Medulla oblongata (tissue), 1 donor: ENCODE measurements around the gene HINT2.

Experiments used
- DNase-seq: peaks from one replicate; pipeline ENCODE4 v3.0.0-alpha.2; 2015; ENCODE audit errors: extremely low spot score

Gene HINT2

DNA sequence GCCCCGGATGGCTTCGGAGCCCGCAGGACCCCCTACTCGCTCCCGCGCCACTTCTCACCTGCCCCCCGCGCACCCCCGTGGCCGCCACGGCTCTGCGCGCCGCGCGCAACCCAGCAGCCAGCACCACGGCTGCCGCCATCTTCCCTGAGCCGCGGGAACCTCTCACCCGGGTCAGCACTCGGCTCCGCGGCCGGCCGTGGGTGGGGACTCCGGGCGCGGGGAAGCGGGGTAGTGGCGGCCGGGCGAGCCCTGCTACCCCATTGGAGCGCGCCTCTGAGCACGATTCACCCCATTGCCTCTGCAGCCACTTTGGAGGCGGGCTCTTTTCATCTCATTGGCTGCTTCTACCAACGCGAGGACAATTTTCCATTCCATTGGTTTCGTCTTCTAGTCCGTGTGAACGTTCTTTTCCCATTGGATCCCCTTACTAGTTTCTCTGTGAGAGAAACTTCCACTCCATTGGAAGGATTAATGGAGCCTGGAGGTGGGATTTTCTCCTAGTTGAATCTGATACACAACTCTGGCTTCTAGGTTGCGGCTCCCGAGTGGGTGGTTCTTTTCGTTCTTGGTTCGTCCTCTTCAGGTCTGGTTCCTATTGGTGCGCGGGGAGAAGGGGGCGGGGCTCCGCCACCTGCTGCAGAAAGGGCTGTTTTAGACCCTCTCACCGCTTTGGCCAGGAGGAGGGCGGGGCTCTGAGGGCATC lies at the start of gene HINT2:
HINT2 (minus strand) TSS at position 202 of the 703 bp plus-strand sequence; CDS start at position 139, 63 bp downstream.
- peak; percentile 99 for DNase-seq

DNA sequence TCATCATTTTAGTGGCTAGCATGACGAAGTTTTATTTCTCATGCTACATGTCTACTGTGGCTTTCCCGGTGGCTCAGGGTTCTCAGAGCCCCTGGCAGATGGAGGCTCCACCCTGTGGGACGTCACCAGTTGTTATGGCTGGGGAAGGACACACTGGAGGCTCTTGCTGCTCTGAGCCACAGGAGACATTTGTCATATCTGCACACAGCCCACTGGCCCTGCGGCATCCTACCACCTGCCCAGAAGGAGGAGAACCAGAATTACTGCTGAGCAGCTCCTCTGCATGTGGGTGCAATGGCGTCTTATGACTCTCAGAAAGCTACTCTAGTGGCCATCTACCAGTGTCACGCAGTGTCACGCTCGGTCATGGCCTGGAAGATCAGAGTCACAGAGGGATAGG lies 48.7 kb upstream of the HINT2 start:
- no peak for DNase-seq

DNA sequence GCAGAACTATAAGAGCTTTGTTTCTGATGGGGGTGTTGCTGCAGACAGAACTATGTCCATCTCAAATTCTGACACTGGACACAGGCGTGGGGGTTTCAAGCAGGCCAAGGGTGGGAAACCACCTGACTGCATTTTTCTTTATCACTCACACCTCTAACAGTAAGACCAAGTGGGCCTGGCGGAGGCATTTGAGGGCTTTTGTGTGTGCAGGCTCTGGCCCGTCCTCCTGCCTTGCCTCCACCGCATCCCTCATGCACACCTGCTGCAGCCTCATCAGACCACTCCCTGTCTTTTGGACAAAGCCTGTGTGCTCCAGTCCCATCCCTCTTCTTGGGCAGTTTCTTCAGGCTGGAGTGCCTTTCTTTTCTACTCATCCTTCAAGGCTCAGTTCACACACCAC lies 47.5 kb upstream of the HINT2 start:
- DNase-seq = no peak

DNA sequence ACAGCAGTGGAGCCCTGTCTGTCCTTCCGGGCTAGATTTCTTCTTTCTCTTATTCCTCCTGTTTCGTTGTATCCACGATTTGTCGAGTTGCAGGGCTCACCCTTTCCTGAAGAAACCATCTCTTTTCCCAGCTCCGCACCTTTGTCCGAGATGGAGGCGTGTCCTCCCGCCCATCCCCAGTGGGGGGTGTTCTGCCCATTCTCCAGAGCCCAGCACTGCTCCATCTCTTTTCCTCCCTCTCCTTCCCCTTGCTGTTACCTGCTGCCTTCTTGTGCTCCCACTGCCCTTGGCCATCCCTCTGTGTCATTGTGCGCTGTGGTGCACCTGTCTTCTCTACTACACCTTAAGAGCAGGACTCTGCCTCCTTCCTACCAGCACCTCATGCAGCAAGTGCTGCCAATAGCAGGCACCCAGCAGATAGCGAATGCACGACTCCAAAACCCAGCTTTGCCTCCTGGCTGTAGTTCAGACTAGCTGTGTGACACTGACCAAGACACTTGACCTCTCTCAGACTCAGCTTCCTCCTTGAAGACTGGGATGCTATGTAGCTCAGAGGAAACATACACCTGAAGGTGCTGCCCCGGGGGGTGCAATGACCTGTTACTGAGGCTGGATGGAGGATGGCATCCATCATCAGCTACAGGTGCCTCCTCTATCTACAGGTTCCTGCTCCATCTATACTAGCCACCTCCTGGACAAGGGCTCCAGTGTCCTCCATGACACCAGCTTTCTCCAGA lies 46.5 kb upstream of the HINT2 start:
- DNase-seq = no peak

DNA sequence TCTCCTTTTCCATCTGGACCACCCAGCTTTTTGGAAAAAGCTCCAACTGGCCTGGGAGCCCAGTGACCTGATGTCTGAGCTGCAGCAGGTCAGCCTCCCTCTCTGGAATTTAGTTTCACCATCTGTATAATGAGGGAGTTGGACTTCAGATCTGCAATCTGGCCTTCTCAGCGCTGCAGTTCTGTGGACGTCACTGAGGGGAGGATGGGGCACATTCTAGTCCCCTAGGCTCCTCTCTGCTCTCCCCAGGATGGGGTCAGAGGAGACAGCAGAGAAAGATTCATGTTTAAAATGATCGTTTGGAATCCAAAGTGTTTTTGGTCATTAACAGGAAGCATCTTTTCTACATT lies 45.1 kb upstream of the HINT2 start:
- no peak for DNase-seq

DNA sequence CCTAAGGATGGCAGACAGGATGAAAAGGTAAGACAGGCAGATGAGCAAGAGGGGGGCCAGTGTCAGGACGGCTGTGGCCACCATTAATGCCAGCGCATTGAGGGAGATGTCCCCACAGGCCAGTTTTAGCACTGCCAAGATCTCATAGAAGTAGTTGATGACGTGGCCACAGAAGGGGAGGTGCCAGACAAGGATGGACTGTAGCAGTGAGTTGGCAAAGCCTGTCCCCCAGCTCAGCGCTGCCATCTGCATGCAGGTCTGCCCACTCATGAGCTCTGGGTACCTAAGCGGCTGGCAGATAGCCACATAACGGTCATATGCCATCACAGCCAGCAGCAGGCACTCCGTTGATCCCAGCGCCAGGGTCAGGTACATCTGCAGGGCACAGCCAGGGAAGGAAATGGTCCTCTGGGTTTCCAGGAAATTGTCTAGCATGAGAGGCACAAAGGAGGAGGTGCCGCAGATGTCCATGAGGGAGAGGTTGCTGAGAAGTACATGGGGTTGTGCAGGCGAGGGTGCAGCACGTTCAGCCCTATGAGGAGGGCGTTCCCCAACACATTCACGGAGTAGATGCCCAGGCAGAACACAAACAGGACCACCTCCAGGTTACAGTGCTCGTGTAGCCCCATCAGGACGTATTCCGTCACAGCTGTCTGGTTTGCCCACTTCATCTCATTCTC lies 44.6 kb upstream of the HINT2 start:
- no peak for DNase-seq

DNA sequence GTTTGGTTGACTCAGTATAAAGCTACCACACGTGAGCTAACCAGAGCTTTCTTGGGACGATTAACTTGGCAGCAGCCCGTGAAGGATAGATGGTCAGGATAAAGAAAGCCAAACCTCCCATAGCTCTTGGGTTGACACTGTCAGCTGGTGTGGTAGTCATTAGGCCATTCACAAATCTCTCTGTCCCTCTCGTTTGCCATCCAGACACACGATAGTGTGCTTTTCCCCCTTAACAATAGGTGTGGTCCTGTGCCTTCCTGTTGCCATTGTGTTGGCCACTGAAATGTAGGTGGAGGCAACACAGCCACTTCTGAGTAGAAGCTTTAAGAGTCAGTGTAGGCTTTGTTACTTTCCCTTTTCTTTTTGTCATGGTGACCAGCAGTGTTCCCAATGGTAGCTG lies 43.6 kb upstream of the HINT2 start:
- DNase-seq = no peak

DNA sequence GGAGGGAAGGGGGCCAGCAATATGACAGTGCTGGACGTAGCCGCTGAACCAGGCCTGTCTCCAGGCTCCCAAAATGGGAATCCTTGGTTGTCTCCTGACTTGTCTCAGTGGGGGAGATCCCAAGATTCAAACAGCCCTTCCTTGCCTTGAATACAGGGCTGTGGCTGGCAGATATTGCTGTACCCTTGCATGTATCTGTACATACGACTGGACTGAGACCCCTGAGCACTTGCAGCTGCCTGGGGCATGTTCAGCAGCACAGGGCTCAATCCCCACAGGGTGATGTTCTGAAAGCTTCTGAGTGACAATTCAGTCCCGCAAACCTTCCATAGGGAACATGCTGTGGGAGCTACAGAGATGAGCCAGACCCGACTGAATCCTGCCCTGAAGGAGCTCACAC lies 42.0 kb upstream of the HINT2 start:
- no peak for DNase-seq

DNA sequence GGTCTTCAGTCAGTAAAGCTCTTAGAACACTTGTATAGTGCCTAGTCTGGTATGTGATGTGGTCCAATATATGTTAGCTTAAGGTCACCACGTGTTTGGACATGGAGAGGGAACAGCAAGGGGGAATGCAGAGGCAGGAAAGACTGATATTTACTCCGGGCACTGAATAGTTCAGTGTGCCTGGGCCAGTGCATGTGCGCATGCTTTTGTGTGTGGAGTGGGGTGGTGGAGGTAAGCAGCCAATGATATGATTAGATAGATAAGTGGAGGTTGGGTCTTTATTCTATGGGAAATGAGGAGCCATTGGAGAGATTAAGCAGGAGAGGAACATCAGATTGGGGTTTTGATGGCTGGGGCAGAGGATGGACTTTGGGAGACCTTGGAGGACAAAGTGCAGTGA lies 41.4 kb upstream of the HINT2 start:
- no peak for DNase-seq

DNA sequence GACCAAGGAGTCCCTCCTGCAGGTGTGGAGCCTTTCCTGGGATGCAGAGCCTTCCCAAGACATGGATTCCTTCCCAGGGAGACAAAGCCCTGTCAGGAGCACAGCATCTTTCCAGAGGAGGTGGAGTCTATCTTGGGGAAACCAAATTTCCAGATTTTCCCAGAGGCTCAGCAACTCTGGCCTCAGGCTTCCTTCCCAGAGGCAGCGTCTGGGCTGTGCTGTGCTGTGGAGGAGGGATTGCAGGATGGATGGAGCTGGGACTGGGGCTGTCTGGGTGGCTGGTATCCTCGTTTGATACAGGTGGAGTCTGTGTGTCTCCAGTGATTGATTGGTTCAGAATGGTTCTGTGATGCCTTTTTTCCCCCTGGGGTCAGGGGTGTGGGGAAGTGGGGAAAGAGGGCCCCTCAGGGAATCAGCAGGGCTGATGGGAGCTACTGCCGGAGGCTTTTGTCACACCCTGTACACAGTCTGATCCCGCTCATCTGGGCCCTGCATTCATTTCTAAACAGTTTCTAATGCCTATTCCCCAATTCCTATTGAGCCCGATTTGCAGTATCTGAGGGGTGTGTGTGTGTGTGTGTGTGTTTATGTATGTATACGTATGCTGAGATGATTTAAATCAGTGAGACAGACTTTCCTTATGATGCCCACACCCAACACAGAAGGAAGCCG lies 39.4 kb upstream of the HINT2 start:
- DNase-seq = no peak

DNA sequence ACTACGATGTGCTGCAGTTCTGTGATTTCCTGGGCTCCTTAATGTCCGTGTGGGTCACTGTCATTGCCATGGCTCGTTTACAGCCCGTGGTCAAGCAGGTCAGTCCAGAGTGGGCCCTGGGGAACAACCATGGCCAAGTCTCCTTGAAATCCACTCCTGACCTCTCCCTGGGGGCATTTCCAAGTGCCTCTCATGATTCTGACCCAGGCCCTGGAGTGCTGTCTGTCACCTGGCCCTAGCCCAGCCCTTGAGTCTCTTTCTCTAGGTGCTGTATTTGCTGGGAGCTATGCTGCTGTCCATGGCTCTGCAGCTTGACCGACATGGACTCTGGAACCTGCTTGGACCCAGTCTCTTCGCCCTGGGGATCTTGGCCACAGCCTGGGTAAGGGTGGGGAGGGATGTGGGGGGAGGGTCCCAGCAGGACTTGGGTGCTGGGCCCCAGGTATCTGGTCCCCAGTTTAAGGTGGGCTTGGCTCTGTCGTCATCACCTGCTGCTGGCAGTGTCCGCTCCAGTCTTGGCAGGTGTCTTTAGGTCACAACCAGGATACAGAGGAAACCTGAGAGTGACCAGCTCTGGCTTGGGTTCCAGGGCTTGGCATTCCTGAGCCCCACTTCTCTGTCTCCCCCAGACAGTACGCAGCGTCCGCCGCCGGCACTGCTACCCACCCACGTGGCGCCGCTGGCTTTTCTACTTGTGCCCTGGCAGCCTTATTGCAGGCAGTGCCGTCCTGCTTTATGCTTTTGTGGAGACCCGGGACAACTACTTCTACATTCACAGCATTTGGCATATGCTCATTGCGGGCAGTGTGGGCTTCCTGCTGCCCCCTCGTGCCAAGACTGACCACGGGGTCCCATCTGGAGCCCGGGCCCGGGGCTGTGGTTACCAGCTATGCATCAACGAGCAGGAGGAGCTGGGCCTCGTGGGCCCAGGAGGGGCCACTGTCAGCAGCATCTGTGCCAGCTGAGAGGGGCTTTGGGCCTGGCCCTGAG lies 38.3 kb upstream of the HINT2 start:
- DNase-seq = no peak

DNA sequence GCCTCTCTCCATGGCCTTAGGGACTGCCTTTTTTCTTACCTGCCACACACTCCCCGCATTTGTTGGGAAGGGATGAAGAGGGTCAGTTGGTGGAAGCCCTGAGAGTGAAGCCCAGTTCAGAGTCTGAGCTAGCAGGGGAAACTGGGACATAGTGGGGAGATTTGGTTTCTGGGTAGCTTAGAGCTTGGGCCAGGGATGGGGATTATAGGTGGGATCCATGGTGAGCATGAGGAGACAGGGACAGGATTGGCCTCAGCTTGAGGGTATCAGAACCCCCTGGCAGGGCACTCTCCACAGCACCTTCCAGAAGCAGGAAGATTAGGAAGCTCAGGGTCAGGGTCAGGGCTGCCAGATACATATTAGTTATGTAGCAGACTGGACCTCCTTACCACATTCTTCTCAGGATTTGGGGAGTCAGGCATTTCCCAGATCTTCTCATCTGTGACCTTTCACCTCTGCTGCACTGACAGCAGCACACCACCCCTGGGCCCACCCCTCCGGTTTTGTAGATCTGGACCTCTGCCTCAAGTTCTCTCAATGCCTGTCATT lies 37.5 kb upstream of the HINT2 start:
- no peak for DNase-seq

DNA sequence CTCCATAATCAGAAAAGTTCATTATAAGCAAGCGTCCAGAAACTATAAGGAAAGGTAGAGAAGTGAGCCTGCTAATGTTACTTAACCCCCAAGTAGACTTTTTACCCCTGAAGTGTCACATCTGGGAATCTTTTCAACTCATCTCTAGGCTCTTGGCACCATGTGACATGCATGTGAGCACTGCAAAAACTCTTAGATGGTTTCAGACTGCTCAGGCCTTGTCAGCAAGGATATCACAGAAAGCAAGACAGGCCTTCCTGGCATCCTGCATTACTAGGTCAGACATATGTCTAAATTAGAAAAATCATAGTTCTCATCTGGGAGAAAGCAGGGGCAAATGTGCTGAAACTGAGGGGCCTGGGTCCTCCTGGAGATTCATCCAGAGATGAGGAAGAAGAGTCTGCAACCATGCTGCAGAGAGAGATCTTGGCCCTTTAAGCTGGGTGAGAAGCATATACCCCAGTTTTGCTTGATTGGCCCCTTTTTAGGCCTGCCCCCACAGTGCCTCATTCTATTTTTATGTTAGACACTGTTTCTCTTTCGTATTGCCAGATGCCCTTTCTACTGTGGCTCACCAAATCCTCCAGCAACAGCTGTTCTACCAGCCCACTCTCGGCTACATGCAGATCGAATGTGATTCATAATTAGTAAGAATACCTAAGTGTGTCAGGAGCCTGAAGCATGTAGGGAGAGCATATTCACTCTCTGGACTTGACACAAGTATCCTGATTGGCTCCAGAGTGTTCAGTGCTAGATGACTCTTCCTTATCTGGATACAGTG lies 33.1 kb upstream of the HINT2 start:
- no peak for DNase-seq

DNA sequence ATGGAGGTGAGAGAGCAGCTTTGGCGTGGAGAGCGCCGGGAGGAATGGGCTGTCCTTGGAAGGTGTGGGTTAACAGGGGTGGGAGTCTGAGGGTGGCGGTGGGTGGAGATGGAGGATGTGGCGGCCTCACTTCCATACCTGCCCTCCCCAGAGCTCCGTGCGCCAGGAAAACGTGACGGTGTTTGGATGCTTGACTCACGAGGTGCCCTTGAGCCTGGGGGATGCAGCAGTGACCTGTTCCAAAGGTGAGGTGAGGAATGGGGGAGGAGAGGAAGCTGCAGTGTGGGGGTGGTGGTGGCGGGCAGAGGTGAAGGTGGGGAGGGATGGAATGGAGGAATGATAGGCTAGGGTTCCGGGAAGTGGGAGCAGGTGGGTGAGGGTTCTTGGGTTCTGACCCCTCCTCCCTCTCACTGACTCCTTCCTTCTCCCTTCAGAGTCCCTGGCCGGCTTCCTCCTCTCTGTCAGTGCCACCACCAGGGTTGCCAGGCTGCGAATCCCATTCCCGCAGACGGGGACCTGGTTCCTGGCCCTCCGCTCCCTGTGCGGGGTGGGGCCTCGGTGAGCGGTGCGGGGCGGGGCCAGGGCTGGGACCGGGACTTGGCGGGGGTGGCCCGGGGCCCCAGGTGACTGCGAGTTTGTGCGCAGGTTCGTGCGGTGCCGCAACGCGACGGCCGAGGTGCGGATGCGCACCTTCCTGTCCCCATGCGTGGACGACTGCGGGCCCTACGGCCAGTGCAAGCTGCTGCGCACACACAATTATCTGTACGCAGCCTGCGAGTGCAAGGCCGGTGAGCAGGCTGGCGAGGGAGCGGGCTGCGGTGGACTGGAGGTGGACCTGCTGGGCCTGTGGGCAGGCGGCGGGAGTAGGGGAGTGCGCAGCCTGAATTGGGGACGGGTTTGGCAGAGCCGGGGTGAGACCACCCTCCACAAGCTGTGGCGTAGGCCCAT lies 31.3 kb upstream of the HINT2 start:
- DNase-seq = no peak

DNA sequence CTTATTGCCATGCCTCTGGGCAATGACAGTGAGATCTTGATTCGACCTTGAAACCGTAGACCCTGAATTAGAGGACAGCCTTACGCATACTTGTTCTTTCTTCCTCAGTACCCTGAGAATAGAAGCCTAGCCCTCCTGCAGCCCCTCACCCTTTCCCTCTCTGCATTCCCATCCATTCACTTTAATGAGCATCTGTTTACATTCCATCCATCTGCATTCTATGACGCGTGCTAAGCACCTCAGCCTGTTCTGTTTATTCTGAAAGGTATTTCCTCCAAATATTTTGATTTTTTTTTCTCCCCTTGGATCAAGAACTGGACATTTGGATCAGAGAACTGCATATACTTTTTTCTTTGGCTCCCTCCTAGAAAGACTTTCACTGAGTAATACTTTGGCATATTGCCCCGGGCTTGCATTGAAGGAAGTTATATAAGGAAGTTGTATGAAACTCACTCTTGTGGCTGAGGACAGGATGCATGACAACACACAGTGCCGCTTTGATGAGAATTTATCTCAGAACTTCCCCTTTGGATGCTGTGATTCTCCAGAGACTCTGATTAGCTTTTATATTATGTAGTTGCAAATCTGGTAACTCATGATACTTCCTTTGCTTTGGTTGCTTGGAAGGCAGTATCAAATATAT lies 29.9 kb upstream of the HINT2 start:
- DNase-seq = peak; percentile 80

DNA sequence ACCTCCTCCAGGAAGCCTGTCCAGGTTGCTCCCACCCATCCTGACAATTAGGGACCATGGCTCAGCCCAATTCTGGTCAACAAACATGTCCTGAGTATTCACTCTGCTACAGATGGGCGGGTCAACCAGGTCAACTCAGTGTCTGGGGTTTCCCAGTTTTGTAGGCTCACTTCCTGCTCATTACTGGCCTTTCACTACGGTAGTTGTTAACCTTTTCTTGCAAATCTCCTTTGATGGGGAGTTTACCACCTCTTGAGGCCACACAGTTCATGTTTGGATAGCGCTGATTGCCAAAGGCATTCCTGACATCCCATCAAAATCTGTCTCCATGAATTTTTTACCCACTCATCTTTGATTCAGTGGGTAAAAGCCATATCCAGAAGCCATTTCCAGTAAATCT lies 28.0 kb upstream of the HINT2 start:
- DNase-seq = no peak

DNA sequence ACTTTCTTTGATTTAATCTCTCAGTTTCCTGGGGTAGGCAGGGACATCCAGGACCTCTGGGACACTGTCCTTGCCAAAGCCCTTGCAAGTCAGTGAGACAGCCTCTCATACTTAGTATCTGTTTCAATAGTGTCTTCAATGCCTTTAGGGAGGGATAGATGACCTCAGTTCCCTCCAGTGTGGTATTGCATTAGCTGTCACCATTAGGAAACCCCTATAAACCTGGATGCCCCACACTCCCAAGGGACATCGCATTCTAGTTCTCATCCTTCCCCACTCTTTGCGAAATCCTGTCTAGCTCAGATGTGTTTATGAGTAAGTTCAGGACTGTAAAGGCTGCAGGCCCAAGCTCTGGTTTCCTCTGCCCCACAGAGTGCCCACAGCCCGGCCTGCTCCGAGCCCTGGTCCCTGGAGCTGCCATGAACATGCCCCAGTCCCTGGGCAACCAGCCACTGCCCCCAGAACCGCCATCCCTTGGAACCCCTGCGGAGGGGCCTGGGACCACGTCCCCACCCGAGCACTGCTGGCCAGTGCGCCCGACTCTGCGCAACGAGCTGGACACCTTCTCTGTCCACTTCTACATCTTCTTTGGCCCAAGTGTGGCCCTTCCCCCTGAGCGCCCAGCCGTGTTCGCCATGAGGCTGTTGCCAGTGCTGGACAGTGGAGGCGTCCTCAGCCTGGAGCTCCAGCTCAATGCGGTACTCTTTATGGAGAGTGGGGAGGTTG lies 27.3 kb upstream of the HINT2 start:
- no peak for DNase-seq

DNA sequence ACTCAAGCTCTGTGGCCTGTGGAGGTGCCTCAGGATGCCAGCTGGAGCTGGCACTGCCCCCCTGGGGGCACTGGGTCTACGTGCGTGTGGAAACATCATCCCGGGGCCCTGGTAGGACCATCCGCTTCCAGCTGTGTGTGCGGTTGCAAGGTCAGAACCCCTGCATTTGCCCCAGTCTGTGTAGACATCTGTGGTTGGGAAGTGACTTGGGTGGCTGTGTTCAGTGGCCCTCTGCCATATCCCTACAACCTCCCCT lies 26.7 kb upstream of the HINT2 start:
- DNase-seq = no peak
